HepG2 (cell line): ENCODE data around the gene GARIN5A.

Source experiments
- ASH2L ChIP-seq: fragments of 300-600, 200-600 bp; sonication (generic); IDR thresholded peaks from 2 replicates; pipeline ENCODE4 v1.7.0; 2017; ENCODE audit warnings: low read depth, mild to moderate bottlenecking, moderate library complexity, mixed read lengths, low read length; ENCODE audit not compliant: insufficient read length
- CHCHD3 ChIP-seq: sonication (generic); formaldehyde crosslinking; IDR thresholded peaks from 2 replicates; pipeline ENCODE4 v1.8.0; 2022; ENCODE audit warnings: mild to moderate bottlenecking, missing genetic modification reagents, moderate library complexity
- EZH2 ChIP-seq: conservative IDR thresholded peaks from 2 replicates; pipeline ENCODE4 v1.6.1; 2012; ENCODE audit warnings: mild to moderate bottlenecking, low read depth, low read length, moderate library complexity
- YY1 ChIP-seq: IDR thresholded peaks from 2 replicates; pipeline ENCODE4 v1.6.1; 2011; ENCODE audit warnings: low read length, low read depth, moderate library complexity, mild to moderate bottlenecking; ENCODE audit not compliant: insufficient read depth, insufficient replicate concordance
- TF ChIP-seq, protein P1 (sequence below): IDR thresholded peaks from 2 replicates; pipeline ENCODE4 v1.6.1; 2012; ENCODE audit warnings: inconsistent platforms

DNA sequence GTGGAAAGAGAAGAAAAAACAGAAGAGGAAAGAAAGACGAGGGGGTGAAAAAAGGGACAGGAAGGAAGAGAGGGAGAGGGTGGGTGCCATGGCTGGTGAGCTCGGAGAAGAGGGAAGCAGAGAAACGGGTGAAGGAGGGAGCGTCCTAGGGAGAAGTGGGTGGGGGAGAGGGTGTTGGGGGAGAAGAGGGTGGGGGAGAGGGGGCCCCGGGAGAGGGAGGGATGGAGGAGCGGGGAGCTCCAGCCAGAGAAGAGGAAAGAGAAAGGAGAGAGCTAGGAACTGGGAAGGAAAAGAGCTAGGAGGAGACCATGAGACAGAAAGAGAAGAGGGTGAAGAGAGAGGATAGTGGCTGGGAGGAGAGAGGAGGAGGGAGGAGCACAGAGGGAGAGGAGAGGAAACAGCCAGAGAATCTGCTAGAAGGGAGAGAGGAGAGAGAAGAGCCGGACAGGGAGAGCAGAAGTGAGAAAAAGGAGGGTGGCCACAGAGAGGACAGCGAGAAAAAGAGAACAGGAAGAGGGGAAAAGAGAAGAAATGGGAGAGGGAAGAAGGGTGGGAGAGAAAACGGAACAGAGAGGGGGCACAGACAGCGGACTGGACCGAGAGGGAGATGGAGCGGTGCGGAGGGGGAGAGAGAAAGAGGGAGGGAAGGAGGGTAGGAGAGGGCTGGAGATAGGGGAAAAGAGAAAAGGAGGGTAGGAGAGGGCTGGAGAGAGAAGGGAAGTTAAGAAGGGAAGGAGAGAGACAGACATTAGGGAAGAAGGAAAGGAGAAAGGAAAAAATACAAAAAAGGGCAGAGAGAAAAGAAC lies 11.9 kb upstream of the GARIN5A start:
- TF ChIP-seq YY1, result no peak
- TF ChIP-seq EZH2, result no peak
- no peak for TF ChIP-seq CHCHD3 (CRISPR knock-in tag)
- TF ChIP-seq, protein P1, sequence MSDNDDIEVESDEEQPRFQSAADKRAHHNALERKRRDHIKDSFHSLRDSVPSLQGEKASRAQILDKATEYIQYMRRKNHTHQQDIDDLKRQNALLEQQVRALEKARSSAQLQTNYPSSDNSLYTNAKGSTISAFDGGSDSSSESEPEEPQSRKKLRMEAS, result no peak
- no peak for TF ChIP-seq ASH2L
